KMS-11 (cell line): Measurements from ENCODE around the gene RFTN2.
"Not testable (repeated sequence)": the region's sequence is repeated elsewhere in the genome, so short reads cannot be mapped to it uniquely, and the experiment has no call there.

Experiments used
- H2AFZ ChIP-seq: fragments of 200-600 bp; sonication (generic); 2 replicates; pipeline ENCODE4 v1.6.1; 2016; ENCODE audit warnings: antibody characterized with exemption, mixed run types, low read depth
- H3K27ac ChIP-seq: fragments of 200-600 bp; sonication (generic); 2 replicates; pipeline ENCODE4 v1.6.1; 2016; ENCODE audit warnings: mild to moderate bottlenecking, mixed run types
- H3K27me3 ChIP-seq: fragments of 200-600 bp; sonication (generic); 2 replicates; pipeline ENCODE4 v1.6.1; 2017; ENCODE audit warnings: mild to moderate bottlenecking, low read depth, mixed run types, moderate library complexity; ENCODE audit not compliant: insufficient read depth
- H3K36me3 ChIP-seq: fragments of 200-600 bp; sonication (generic); 2 replicates; pipeline ENCODE4 v1.6.1; 2017; ENCODE audit warnings: mild to moderate bottlenecking, mixed run types; ENCODE audit not compliant: insufficient read depth
- H3K4me1 ChIP-seq: fragments of 200-600 bp; sonication (generic); 2 replicates; pipeline ENCODE4 v1.6.1; 2016; ENCODE audit warnings: mild to moderate bottlenecking, low read depth, mixed run types; ENCODE audit not compliant: poor library complexity, severe bottlenecking
- H3K4me2 ChIP-seq: fragments of 200-600 bp; sonication (generic); 2 replicates; pipeline ENCODE4 v1.7.0; 2016; ENCODE audit warnings: mild to moderate bottlenecking, mixed run types
- H3K4me3 ChIP-seq: fragments of 200-600 bp; sonication (generic); IDR thresholded peaks from 2 replicates; pipeline ENCODE4 v1.6.1; 2017; ENCODE audit warnings: low read depth, low read length, mixed read lengths; ENCODE audit not compliant: insufficient read depth
- H3K79me2 ChIP-seq: fragments of 200-600 bp; sonication (generic); 2 replicates; pipeline ENCODE4 v1.6.1; 2016; ENCODE audit warnings: low read depth, mixed run types; ENCODE audit not compliant: insufficient read depth
- H3K9ac ChIP-seq: fragments of 200-600 bp; sonication (generic); 2 replicates; pipeline ENCODE4 v1.6.1; 2016; ENCODE audit warnings: mild to moderate bottlenecking, mixed run types
- H4K20me1 ChIP-seq: fragments of 200-600 bp; sonication (generic); 2 replicates; pipeline ENCODE4 v1.6.1; 2016; ENCODE audit warnings: mild to moderate bottlenecking, mixed run types; ENCODE audit not compliant: insufficient read depth
- TF ChIP-seq, protein P1 (sequence below): fragments of 200-600 bp; sonication (generic); conservative IDR thresholded peaks from 2 replicates; pipeline ENCODE4 v1.6.1; 2017; ENCODE audit warnings: low read depth, mild to moderate bottlenecking, antibody characterized with exemption, low read length, moderate library complexity, mixed read lengths

RFTN2 gene

GRCh38 chr2:197596766-197597165, 78.6 kb downstream of the RFTN2 start:
- Histone ChIP-seq H3K9ac (no peak overlapping the region), H3K4me3 (no peak overlapping the region), H3K27me3 (no peaks in the 10 kb centered on the region), H3K36me3 (no peaks in the 10 kb centered on the region), H3K4me2 (no peak overlapping the region), H3K4me1 (no peaks in the 10 kb centered on the region), H3K27ac (no peak overlapping the region), H2AFZ (no peak overlapping the region), H4K20me1 (no peaks in the 10 kb centered on the region), H3K79me2 (no peaks in the 10 kb centered on the region)
- TF ChIP-seq, protein P1, sequence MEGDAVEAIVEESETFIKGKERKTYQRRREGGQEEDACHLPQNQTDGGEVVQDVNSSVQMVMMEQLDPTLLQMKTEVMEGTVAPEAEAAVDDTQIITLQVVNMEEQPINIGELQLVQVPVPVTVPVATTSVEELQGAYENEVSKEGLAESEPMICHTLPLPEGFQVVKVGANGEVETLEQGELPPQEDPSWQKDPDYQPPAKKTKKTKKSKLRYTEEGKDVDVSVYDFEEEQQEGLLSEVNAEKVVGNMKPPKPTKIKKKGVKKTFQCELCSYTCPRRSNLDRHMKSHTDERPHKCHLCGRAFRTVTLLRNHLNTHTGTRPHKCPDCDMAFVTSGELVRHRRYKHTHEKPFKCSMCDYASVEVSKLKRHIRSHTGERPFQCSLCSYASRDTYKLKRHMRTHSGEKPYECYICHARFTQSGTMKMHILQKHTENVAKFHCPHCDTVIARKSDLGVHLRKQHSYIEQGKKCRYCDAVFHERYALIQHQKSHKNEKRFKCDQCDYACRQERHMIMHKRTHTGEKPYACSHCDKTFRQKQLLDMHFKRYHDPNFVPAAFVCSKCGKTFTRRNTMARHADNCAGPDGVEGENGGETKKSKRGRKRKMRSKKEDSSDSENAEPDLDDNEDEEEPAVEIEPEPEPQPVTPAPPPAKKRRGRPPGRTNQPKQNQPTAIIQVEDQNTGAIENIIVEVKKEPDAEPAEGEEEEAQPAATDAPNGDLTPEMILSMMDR, result no peak

- Histone ChIP-seq H4K20me1 (no peaks in the 10 kb centered on the region), H3K36me3 (no peaks in the 10 kb centered on the region), H3K27ac (no peak overlapping the region), H3K4me1 (no peaks in the 10 kb centered on the region), H3K9ac (no peak overlapping the region), H3K27me3 (no peaks in the 10 kb centered on the region), H3K4me3 (no peak overlapping the region), H2AFZ (no peak overlapping the region), H3K79me2 (no peaks in the 10 kb centered on the region), H3K4me2 (no peak overlapping the region)
- TF ChIP-seq, protein P1, result no peak
These were observed 83.9 kb downstream of the RFTN2 start for GRCh38 chr2:197591339-197592072.

GRCh38 chr2:197587255-197587654, 88.1 kb downstream of the RFTN2 start:
- H3K4me3 ChIP-seq, H3K4me2 ChIP-seq, H3K9ac ChIP-seq, H3K36me3 ChIP-seq, H4K20me1 ChIP-seq, H3K4me1 ChIP-seq, H3K79me2 ChIP-seq, H3K27me3 ChIP-seq, H2AFZ ChIP-seq, H3K27ac ChIP-seq: not testable (repeated sequence)

- H3K27ac ChIP-seq, H3K27me3 ChIP-seq, H4K20me1 ChIP-seq, H3K4me1 ChIP-seq, H3K4me2 ChIP-seq, H3K36me3 ChIP-seq, H2AFZ ChIP-seq, H3K79me2 ChIP-seq, H3K4me3 ChIP-seq, H3K9ac ChIP-seq: not testable (repeated sequence)
These were observed 95.2 kb downstream of the RFTN2 start for GRCh38 chr2:197580166-197580565.

GRCh38 chr2:197578294-197578693, 97.1 kb downstream of the RFTN2 start:
- H2AFZ ChIP-seq, H3K4me2 ChIP-seq, H3K4me1 ChIP-seq, H3K27ac ChIP-seq, H4K20me1 ChIP-seq, H3K9ac ChIP-seq, H3K27me3 ChIP-seq, H3K4me3 ChIP-seq, H3K36me3 ChIP-seq, H3K79me2 ChIP-seq: not testable (repeated sequence)

DNA sequence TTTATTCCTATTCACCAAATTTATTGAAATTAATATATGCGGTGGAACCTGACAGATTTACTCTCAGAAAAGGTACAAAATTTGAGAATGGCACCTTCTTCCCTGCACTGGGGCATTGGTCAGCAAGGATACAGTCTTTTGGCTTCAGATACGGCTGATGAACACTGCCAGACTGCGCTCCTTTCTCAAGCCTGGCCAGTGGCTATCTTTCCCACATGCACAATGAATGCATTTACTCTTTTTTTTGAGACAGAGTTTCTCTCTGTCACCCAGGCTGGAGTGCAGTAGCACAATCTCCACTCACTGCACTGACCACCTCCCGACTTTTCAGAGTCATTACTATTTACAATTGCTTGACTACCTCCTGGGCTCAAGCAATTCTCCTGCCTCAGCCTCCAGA, 97.9 kb downstream of the RFTN2 start:
- Histone ChIP-seq H2AFZ (no peak overlapping the region), H3K4me1 (peaks cover 9% of the 10 kb centered on the region), H3K36me3 (no peaks in the 10 kb centered on the region), H3K79me2 (no peaks in the 10 kb centered on the region), H3K4me2 (no peak overlapping the region), H3K27ac (no peak overlapping the region), H3K4me3 (no peak overlapping the region), H3K9ac (no peak overlapping the region), H4K20me1 (no peaks in the 10 kb centered on the region), H3K27me3 (no peaks in the 10 kb centered on the region)
- TF ChIP-seq, protein P1, result no peak
